ENCODE data around the gene HMCN2. TPM values are rescaled to one million over a fixed set of nuclear protein-coding genes. Genes with fewer than 3 reads are reported as not detected.
"Not testable (repeated sequence)": the region's sequence is repeated elsewhere in the genome, so short reads cannot be mapped to it uniquely, and the experiment has no call there.

The HMCN2 gene
- total RNA-seq, 2 donors from 2014 or later: 4.6 to 6.0 TPM

- intact Hi-C loops (cut with DNase I): no loop called here
- DNase-seq (no peak), ATAC-seq (no peak)
These were observed 70.6 kb downstream of the HMCN2 start for GRCh38 chr9:130336027-130336610.

- ATAC-seq (no peak), DNase-seq (no peak)
- intact Hi-C loops (cut with DNase I): no loop called here
These were observed 71.3 kb downstream of the HMCN2 start for GRCh38 chr9:130336885-130337284.

GRCh38 chr9:130337318-130337717 is 71.8 kb downstream of the HMCN2 start:
- no peak for ATAC-seq
- no peak for DNase-seq
- intact Hi-C loops (cut with DNase I): no loop called here

DNA sequence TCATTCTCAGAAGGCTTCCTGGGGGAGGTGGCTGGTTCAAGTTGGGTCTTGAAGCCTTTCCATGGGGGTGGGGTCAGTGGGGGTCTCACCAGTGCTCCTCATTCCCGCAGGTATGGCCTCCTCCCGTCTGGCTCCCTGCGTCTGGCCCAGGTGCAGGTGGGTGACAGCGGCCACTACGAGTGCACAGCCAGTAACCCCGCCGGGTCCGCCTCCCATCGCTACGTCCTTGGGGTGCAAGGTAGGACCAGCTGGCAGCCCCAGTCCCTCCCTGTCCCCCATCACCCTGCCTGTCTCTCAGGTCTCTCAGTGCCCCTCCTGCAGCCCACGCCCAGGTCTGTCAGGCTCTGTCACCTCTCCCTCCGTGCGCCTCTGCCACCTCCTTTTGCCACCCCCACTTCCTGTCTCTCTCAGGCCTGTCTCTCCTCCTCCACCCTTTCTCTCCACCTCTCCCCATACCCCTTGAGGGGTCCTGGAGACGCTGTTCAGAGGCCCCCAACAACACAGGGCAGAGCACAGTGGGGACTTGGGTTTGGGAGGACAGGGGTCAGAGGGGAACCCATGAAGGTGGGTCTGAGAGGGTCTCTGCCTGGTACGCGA is 72.3 kb downstream of the HMCN2 start:
- intact Hi-C loops (cut with DNase I): no loop called here
- no peak for ATAC-seq
- no peak for DNase-seq

- ATAC-seq; DNase-seq; intact Hi-C loops (cut with DNase I): not testable (repeated sequence)
These were observed 73.3 kb downstream of the HMCN2 start for GRCh38 chr9:130338891-130339290.

- intact Hi-C loops (cut with DNase I): no loop called here
- no peak for ATAC-seq
These were observed 73.7 kb downstream of the HMCN2 start for GRCh38 chr9:130339306-130339705.

GRCh38 chr9:130340011-130340410 is 74.5 kb downstream of the HMCN2 start:
- intact Hi-C loops (cut with DNase I): loop anchor here (5.0 to 10.0 kb wide), 2 partner anchors 73 to 225 kb away; partner anchors contain the start of gene HMCN2 (in 2 of the 2)
- DNase-seq (no peak), ATAC-seq (no peak)

More at GRCh38 chr9:130339306-130339705, 73.7 kb downstream of the HMCN2 start:
- DNase-seq: no peak

GRCh38 chr9:130340557-130340956 is 75.0 kb downstream of the HMCN2 start:
- not testable (repeated sequence) for DNase-seq, ATAC-seq
- intact Hi-C loops (cut with DNase I): loop anchor here (5.0 to 10.0 kb wide), 2 partner anchors 73 to 226 kb away; partner anchors contain the start of gene HMCN2 (in 2 of the 2)

DNA sequence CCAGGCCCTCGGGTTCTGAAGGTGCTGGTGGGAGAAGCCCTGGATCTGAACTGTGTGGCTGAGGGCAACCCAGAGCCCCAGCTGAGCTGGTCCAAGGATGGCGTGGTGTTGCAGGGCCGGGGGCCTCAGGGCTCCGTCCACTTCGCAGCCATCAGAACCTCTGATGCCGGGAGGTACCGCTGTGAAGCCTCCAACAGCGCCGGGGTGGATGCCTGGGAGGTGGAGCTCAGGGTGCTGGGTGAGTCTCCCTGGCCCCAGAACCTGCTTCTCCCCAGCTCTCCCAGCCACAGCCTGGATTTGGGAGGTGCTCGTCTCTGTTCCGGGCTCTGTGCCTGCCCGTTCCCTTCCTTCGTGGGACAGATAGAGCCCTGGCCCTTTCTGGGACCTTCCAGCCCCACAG is 75.6 kb downstream of the HMCN2 start:
- DNase-seq (no peak), ATAC-seq (no peak)

DNA sequence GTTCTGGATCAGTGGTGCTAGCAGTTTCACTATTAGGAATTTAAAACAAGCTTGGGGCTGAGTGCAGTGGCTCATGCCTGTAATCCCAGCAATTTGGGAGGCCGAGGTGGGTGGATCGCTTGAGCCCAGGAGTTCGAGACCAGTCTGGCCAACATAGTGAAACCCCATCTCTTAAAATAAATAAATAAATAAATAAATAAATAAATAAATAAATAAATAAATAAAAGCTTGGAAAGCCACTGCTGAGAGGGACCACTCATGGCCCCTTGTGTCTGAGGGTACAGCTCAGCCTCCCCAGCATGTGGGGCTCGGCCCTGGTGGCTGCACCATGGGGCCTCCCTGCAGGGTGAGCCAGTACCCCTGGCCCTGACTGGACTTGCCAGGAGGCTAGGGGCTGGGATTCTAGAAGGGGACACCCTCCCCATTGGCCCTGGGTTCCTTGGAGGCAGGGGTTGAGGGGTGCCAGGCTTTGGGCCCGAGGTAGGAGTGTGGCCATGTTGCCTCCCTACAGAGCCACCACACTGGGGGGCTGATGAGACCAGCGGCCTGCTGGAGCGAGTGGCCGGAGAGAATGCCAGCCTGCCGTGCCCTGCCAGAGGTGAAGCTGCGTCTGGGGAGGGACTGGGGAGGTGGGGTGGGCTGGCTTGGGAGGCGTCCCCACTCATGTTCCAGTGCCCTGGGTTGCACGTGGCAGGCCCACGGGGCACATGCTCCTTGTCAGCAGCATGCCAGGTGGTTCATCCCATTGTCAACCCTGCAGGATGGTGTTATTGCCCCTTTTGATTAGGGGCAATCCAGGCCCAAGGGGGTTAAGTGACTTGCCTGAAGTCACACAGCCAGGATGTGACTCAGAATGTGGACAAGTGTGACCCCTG is 76.5 kb downstream of the HMCN2 start:
- intact Hi-C loops (cut with DNase I): loop anchor here (2.0 to 10.0 kb wide), 3 partner anchors 75 to 235 kb away; partner anchors contain the start of gene HMCN2 (in 2 of the 2)
- no peak for ATAC-seq
- DNase-seq: no peak

More for the DNA sequence above, 75.6 kb downstream of the HMCN2 start:
- intact Hi-C loops (cut with DNase I): loop anchor here (5.0 to 10.0 kb wide), 2 partner anchors 74 to 226 kb away; partner anchors contain the start of gene HMCN2 (in 2 of the 2)

DNA sequence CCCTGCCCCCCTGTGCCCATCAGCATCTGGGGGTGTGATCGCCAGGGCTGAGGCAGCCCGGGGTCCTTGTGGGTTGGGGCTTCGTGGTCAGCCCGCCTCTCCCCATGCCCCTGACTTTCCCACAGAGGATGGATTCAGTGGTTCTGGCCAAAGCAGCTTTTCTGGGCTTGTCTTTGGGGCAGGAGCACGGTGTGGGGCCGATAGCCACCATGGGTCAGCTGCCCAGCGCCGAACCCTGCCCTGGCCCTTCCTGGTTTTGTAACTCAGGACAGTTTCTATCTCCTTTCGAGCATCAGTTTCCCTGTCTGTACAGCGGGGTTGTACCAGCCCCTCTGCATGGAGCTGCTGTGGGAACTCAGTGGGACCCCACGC is 77.1 kb downstream of the HMCN2 start:
- ATAC-seq (no peak), DNase-seq (no peak)
- intact Hi-C loops (cut with DNase I): loop anchor here (2.0 to 10.0 kb wide), 3 partner anchors 75 to 236 kb away; partner anchors contain the start of gene HMCN2 (in 2 of the 2)

GRCh38 chr9:130343445-130343918 is 77.9 kb downstream of the HMCN2 start:
- ATAC-seq: peak in 1 of 2 donors; percentile 27
- intact Hi-C loops (cut with DNase I): loop anchor here (2.0 to 10.0 kb wide), 3 partner anchors 76 to 237 kb away; partner anchors contain the start of gene HMCN2 (in 2 of the 2)
- no peak for DNase-seq

DNA sequence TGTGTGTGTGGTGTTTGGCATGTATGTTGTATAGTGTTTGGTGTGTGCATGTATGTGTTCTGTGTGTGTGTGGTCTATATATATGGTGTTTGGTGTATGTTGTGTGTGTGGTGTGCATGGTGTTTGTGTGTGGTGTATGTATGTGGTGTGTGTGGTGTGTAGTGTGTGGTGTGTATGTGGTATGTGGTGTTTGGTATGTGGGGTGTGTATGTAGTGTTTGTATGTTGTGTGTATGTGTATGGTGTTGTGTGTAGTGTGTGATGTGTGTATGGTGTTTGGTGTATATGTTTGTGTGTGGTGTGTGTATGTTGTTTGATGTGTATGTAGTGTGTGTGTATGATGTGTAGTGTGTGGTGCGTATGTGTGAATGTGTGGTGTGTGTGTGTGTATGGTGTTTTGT is 78.8 kb downstream of the HMCN2 start:
- DNase-seq (no peak), ATAC-seq (no peak)
- intact Hi-C loops (cut with DNase I): loop anchor here (5.0 to 10.0 kb wide), 2 partner anchors 77 to 230 kb away; partner anchors contain the start of gene HMCN2 (in 2 of the 2)

DNA sequence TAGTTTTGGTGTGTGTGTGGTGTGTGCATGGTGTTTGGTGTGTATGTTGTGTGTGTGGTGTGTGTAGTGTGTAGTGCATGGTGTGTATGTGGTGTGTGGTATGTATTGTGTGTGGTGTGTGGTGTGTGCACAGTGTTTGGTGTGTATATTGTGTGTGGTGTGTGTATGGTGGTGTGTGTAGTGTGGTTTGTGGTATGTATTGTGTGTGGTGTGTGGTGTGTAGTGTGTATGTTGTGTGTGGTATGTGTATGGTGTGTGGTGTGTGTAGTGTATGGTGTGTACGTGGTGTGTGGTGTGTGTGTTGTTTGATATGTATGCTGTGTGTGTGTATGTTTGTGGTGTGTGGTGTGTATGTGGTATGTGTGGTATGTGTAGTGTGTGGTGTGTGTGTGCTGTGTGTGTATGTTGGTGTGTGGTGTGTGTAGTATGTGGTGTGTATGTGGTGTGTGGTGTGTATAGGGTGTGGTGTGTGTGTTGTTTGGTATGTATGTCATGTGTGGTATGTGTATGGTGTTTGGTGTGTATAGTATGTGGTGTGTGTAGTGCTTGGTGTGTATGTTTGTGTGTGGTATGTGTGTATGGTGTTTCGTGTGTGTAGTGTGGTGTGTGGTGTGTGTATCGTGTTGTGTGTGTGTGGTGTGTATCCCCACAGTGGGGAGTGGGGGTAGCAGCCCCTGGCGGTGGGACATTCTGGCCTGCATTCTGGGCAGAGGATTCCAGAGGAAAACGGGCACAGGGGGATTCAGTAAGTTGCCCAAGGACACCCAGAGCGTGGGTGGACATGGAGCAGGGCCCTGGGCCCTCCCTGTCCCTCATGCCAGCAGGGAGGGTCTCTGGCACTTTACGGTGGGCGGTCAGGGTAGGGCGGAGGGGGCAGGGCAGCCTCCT is 79.7 kb downstream of the HMCN2 start:
- DNase-seq: no peak
- intact Hi-C loops (cut with DNase I): loop anchor here in 1 of 2 donors (10.0 kb wide), 1 partner anchor 230 kb away; no protein-coding TSS in a partner anchor
- ATAC-seq: no peak

GRCh38 chr9:130345897-130346385 is 80.4 kb downstream of the HMCN2 start:
- intact Hi-C loops (cut with DNase I): loop anchor here in 1 of 2 donors (10.0 kb wide), 1 partner anchor 231 kb away; no protein-coding TSS in a partner anchor
- ATAC-seq: no peak

GRCh38 chr9:130346431-130346830 is 80.9 kb downstream of the HMCN2 start:
- ATAC-seq (no peak), DNase-seq (no peak)
- intact Hi-C loops (cut with DNase I): loop anchor here in 1 of 2 donors (10.0 kb wide), 1 partner anchor 232 kb away; no protein-coding TSS in a partner anchor

More at GRCh38 chr9:130345897-130346385, 80.4 kb downstream of the HMCN2 start:
- DNase-seq: no peak

DNA sequence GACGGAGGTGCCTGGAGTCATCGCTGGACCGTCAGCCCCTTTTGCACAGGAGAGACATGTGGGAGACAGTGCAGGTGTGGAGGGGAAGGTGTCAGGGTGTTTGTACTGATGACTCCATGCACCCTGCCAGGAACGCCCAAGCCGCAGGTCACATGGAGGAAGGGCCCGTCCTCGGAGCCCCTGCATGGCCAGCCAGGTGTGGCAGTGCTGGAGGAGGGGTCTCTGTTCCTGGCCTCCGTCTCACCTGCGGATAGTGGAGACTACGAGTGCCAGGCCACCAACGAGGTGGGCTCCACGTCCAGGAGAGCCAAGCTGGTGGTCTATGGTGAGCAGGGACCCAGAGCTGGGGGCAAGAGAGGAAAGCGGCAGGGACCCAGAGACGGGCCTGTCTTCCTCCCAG is 81.5 kb downstream of the HMCN2 start:
- intact Hi-C loops (cut with DNase I): loop anchor here in 1 of 2 donors (10.0 kb wide), 1 partner anchor 232 kb away; no protein-coding TSS in a partner anchor
- no peak for ATAC-seq

GRCh38 chr9:130347931-130348330 is 82.4 kb downstream of the HMCN2 start:
- ATAC-seq: no peak
- no peak for DNase-seq
- intact Hi-C loops (cut with DNase I): loop anchor here in 1 of 2 donors (10.0 kb wide), 1 partner anchor 233 kb away; no protein-coding TSS in a partner anchor

More for the DNA sequence above, 81.5 kb downstream of the HMCN2 start:
- DNase-seq: no peak

Measured in left cardiac atrium (tissue), 4 donors.